ENCODE measurements around the gene CAMK2B. TPM values are rescaled to one million over a fixed set of nuclear protein-coding genes. Genes with fewer than 3 reads are reported as not detected.

The CAMK2B gene
- polyA plus RNA-seq (ENCODE audit: insufficient read length) = 1.7 TPM
- long read RNA-seq, donor 1 = 0 reads
- long read RNA-seq, donor 2 = 0 reads
- long read RNA-seq, donor 3, partial matches to known transcripts = 0 of 1 reads
- long read RNA-seq, donor 3, other reads (novel, unspliced or antisense) = 0 of 1 reads
- long read RNA-seq, donor 4 = 0 reads
- long read RNA-seq, donor 5 = 0 reads
- long read RNA-seq, donor 6, partial matches to known transcripts = 0 of 1 reads
- long read RNA-seq, donor 6, other reads (novel, unspliced or antisense) = 0 of 1 reads
- long read RNA-seq, donor 7, partial matches to known transcripts = 0 of 1 reads
- long read RNA-seq, donor 7, other reads (novel, unspliced or antisense) = 0 of 1 reads
- long read RNA-seq, donor 8, partial matches to known transcripts = 0 of 1 reads
- long read RNA-seq, donor 8, other reads (novel, unspliced or antisense) = 0 of 1 reads

DNA sequence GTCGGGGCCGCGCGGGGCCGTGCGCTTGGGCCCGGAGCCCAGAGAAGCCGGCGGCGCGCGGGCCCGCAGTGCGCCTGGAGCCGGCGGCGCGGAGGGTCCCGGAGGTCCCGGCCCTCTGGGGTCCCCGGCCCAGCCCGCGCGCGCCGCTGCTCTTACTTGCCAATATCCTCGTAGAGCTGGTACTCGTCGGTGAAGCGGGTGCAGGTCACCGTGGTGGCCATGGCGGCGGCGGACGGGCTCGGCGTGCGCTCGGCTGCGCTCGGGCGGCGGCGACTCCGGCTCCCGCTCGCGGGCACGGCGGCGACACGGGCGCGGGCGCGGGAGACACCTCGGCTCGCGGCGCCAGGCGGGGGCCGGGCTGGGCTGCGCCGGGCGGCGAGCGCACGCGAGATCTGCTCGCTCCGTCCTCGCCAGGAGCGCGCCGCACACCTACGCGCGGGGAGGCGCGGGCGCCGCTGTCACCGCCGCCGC is at the start of gene CAMK2B:
CAMK2B (minus strand) TSS at position 394 of the 471 bp plus-strand sequence; CDS start at position 221, 173 bp downstream.
- no peak for DNase-seq

GRCh38 chr7:44374007-44374763 is 48.8 kb upstream of the CAMK2B start:
- no peak for DNase-seq

DNA sequence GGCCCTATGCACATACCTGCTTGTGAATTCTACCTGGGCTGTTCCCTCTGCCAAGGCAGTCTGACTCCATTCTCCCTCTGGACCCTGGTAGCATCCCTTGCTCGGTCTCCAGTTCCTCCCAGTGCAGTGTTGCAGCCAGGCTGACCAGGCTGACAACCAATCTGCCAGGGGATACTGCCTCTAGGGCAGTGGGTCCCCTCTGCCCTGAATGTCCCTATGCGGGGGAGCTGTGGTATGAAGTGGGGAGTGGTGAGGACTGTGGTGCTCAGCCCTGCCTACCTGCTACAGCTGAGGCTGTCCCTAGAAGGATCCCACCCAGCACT is 48.0 kb upstream of the CAMK2B start:
- DNase-seq = no peak

GRCh38 chr7:44372560-44373417 is 47.4 kb upstream of the CAMK2B start:
- no peak for DNase-seq

DNA sequence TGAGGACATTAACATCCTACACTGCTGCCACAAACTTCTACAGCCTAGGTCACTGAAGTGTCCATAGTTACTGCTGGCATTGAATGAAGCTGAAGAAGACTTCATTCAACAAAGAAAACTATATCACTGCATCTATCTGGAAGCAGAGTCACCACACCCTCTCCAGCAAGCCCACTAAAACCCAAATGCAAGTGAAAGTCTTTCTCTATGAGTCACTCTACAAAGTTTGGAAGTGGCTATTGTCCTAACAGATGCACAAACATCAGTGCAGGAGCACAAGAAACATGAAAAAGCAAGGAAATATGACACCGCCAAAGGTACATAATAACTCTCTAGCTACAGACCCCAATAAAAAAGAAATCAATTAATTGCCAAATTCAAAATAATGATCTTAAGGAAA is 43.5 kb upstream of the CAMK2B start:
- DNase-seq = no peak

DNA sequence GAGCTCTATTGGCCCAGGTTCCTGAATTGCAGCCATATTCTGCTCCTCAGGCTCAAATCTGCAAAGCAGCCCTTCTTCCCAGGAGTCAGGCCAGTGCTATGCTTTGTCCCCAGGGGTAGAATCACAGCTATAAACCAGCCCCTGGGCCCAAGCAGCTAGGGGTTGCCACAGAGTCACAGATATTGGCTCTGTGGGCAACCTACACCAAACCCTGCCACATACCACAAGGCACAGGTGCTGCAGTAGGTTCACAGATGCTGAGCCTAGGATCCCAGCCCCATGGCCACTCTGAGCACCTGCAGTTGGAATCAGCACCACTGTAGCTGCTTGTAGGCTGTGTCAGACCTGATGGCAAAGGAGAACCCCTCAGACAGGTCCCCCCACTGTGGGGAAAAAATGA is 43.1 kb upstream of the CAMK2B start:
- DNase-seq = no peak

GRCh38 chr7:44367475-44368043 is 42.2 kb upstream of the CAMK2B start:
- no peak for DNase-seq

GRCh38 chr7:44366986-44367385 is 41.6 kb upstream of the CAMK2B start:
- no peak for DNase-seq

DNA sequence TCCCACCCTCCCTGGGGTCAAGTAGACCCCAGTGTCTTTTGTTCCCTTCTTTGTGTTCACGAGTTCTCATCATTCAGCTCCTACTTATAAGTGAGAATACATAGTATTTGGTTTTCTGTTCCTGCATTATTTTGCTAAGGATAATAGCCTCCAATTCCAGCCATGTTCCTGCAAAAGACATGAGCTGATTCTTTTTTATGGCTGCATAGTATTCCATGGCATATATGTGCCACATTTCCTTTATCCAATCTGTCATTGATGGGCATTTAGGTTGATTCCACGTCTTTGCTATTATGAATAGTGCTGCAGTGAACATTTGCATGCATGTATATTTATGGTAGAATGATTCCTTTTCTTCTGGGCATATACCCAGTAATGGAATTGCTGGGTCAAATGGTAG is 28.3 kb upstream of the CAMK2B start:
- no peak for DNase-seq

DNA sequence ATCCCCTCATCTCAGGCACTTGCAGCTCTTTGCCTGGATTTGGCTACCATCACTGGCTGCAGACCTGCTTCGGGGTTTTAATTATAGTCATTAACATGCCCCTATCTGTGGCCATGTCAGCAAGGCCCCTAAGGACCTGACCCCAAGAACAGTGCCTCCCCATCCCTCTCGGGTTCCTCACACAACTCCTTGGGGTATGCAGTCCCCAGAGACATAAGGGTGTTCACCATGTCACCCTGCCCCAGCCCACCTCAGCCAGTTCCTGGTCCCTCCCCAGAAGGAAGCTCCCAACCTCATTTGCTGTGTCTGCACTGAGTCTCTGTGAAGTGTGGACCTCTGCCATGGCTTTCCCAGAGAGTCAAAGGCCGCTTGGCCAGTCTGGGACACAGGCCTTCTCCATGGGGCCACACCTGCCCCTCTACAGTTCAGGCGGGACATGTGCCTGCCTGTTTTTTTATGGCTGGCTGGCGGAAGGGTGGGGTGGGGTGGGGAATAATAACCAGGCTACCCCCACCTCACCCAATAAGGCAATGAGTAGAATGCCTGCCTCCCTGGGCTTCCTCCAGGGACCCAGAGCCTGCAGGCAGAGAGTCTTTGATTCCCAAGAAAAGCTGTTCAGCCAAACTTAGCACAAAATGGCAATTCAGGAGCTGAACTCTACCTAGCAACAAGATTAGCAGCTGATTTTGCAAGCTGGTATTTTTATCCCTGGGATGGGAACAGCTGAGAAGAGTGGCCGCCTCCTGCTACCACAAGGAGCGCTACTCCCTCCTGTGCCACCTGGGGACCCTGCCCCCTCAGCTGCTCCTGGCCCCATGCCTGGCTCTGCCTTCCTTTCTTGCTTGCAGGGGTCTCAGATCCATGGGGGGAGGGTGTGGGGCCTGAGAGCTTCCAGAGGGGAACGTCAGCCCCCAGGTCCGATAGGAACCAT is 23.7 kb upstream of the CAMK2B start:
- DNase-seq = no peak

DNA sequence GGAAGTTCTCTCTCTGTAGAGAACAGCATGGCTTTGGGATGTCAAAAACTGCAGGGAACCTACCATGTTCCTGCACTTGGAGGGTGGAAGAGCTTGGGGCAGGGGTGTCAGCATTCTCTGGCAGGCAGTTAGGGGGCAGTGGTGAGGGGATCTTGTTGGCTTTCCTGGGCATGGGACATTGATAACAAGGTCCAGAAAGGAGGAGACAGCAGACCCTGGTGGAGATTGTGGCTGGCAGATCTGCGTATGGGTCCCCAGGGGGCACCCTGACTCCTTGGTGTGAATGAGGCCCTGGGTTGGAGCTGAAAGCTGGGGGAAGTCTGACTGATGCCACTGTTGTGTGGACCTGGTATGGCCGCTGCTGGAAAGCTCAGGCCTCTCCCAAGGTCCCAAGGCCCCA is 22.9 kb upstream of the CAMK2B start:
- no peak for DNase-seq

- no peak for DNase-seq
These were observed 22.2 kb upstream of the CAMK2B start for GRCh38 chr7:44347546-44348114.

DNA sequence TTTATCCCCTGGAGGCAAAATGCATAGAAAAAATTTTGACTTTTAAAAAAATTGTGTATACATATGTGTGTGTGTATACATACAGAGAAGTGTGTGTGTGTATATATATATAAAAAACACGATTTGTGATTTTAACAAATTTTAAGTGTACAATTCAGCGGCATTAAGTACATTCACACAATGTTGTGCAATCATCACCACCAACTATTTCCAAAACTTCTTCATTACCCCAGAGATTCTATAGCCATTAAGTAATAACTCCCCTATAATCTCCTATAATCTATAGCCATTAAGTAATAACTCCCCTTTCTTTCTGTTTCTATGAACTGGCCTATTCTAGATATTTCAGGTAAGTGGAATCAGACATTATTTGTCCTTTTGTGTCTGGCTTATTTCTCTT is 20.7 kb upstream of the CAMK2B start:
- DNase-seq = no peak

DNA sequence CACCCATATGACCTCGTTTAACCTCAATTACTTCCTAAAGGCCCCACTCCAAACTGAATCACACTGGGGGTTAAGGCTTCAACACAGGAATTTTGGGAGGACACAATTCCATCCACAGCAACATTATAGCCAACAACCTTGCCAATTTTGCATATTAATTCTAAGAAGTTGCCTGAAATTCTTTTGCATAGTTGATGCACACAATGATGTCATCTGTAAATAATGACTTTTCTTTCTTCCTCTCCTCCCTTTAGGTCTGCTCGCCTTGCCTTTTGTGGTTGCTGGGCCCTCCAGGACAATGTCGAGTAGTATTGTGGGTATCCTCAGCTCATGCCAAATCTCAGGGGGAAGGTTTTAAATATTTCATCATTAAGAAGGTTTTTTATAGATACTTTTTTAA is 16.0 kb upstream of the CAMK2B start:
- no peak for DNase-seq

DNA sequence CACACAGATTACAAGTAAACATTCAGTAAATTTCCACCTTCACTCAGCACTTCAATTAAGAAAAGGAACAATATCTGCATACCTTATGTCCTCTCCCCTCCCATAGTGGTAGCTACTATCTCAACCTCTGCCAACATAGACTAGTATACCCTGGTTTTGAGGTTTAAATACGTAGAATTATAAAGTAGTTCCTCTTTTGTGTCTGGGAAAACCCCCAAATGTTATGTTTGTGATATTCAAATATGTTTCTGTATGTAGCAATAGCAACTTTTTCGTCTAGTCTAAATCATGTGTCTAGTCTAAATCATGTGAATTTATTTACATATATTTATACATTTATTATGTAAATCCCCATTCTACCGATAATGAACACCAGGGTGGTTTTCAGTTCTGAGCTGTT is 13.2 kb upstream of the CAMK2B start:
- no peak for DNase-seq

DNA sequence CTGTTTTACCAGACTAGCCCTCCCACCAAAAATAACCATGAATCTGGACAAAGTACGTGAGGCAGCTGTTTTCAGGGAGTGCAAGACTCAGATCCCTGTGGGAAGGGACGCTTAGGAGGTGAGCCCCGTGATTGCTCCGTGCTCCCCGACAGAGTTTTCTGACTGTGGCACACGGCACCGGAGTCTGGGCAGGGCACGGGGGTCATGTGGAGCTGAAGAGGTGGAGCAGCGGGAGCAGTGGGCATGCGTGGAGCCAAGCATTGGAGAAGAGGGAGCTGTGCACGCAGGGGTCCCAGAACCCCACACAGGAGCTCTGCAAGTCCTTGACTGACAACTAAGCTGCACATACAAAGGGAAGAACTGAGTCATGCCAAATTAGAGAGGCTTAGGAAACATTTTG is 11.1 kb upstream of the CAMK2B start:
- DNase-seq = no peak

- no peak for DNase-seq
These were observed 9.8 kb upstream of the CAMK2B start for GRCh38 chr7:44335184-44335583.

DNA sequence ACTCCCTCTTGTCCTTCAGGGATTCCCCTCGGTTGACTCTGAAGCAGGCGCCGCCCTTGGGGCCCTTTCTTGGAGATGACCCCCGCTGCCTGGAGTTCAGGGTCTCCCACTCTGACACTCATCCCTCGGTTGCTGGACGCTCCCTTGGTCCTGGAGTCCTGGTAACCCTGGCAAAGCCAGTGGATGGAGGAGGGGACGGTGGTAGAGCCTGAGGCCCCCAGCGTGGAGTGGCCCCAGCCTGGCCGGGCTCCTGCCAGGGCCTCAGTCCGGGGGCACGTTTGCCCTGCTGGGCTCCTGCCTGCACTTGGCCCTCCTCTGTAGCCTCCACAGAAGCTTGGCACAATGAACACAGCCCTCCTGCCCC is 9.3 kb upstream of the CAMK2B start:
- no peak for DNase-seq

GRCh38 chr7:44333911-44334733 is 8.7 kb upstream of the CAMK2B start:
- DNase-seq = no peak

DNA sequence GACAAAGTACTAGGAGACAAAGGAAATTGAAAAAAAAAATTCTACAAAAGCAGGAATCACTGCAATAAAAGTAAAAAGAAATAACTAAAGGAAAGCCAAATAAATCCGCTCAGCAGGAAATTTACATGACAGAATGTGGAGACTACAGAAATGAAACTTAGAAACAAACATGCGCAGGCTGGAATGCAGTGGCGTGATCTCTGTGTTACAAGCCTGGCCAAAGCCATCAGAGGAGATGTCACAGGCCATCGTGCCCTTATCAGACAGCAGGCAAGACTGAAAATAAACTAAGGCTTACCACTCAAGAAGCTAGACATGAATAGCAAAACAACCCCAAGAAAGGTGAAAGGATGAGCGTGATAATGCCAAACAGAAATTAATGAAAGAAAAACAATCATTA is 6.3 kb upstream of the CAMK2B start:
- DNase-seq = no peak
